Hepatocyte (in vitro differentiated cells): ENCODE data around the gene FHL3. TPM values are rescaled to one million over a fixed set of nuclear protein-coding genes. Genes with fewer than 3 reads are reported as not detected.

ENCODE experiments used
- DNase-seq: peaks from one replicate; pipeline ENCODE4 v3.0.0-alpha.2; 2016; ENCODE audit warnings: low spot score
- H2AFZ ChIP-seq: fragments of 200-600 bp; sonication (generic); 2 replicates; pipeline ENCODE4 v1.6.0; 2016; ENCODE audit warnings: antibody characterized with exemption, mild to moderate bottlenecking
- H3K27ac ChIP-seq: fragments of 200-600 bp; sonication (generic); 2 replicates; pipeline ENCODE4 v1.5.1; 2016; ENCODE audit warnings: mild to moderate bottlenecking
- H3K27me3 ChIP-seq: fragments of 200-600 bp; sonication (generic); 2 replicates; pipeline ENCODE4 v1.6.1; 2016
- H3K36me3 ChIP-seq: fragments of 200-600 bp; sonication (generic); replicated peaks from 2 replicates; pipeline ENCODE4 v1.5.1; 2016; ENCODE audit warnings: low read depth; ENCODE audit not compliant: insufficient read depth
- H3K4me1 ChIP-seq: fragments of 200-600 bp; sonication (generic); 2 replicates; pipeline ENCODE4 v1.5.1; 2016; ENCODE audit warnings: mild to moderate bottlenecking, moderate library complexity; ENCODE audit not compliant: insufficient read depth
- H3K4me2 ChIP-seq: fragments of 200-600 bp; sonication (generic); 2 replicates; pipeline ENCODE4 v1.6.0; 2016
- H3K4me3 ChIP-seq: fragments of 200-600 bp; sonication (generic); 2 replicates; pipeline ENCODE4 v1.5.1; 2016; ENCODE audit warnings: mild to moderate bottlenecking
- H3K79me2 ChIP-seq: fragments of 200-600 bp; sonication (generic); 2 replicates; pipeline ENCODE4 v1.6.0; 2017; ENCODE audit warnings: mild to moderate bottlenecking
- H3K9me2 ChIP-seq: fragments of 200-600 bp; sonication (generic); replicated peaks from 2 replicates; pipeline ENCODE4 v1.6.0; 2017; ENCODE audit warnings: mild to moderate bottlenecking; ENCODE audit not compliant: insufficient read depth
- H3K9me3 ChIP-seq: fragments of 200-600 bp; sonication (generic); 2 replicates; pipeline ENCODE4 v1.5.1; 2016; ENCODE audit warnings: low read depth, mild to moderate bottlenecking
- H4K20me1 ChIP-seq: fragments of 200-600 bp; sonication (generic); 2 replicates; pipeline ENCODE4 v1.6.0; 2016; ENCODE audit warnings: mild to moderate bottlenecking; ENCODE audit not compliant: insufficient read depth, poor library complexity, severe bottlenecking
- EZH2 ChIP-seq: fragments of 200-600 bp; sonication (generic); IDR thresholded peaks from 2 replicates; pipeline ENCODE4 v1.6.1; 2016; ENCODE audit warnings: antibody characterized with exemption, mild to moderate bottlenecking, borderline replicate concordance
- EZH2phosphoT487 ChIP-seq: fragments of 200-600 bp; sonication (generic); IDR thresholded peaks from one replicate; pipeline ENCODE4 v1.6.1; 2018; ENCODE audit warnings: antibody characterized with exemption, mild to moderate bottlenecking, low read depth, moderate library complexity; ENCODE audit not compliant: unreplicated experiment, severe bottlenecking
- whole genome bisulfite sequencing: methylation state at CpG from one replicate; pipeline ENCODE4 v1.1.6; 2016; ENCODE audit warnings: low lambda C conversion rate; ENCODE audit errors: missing lambda C conversion rate; 5-methylcytosine and 5-hydroxymethylcytosine counted together
- polyA plus RNA-seq: library from polyadenylated mRNA; unstranded; fragments of >200 nt; fragmentation: Nextera tagmentation; extraction: Ambion mirVana; gene quantifications from 2 replicates; pipeline ENCODE4 v1.2.1, GENCODE V29; 2016
- total RNA-seq: library from RNA; depleted of rRNA; stranded (reverse); fragments of >200 nt; gene quantifications from 2 replicates; pipeline ENCODE4 v1.2.3, GENCODE V29; 2014
- TF ChIP-seq, protein P1 (sequence below): fragments of 200-600 bp; sonication (generic); IDR thresholded peaks from 2 replicates; pipeline ENCODE4 v1.5.1; 2016; ENCODE audit warnings: antibody characterized with exemption, mild to moderate bottlenecking; ENCODE audit not compliant: poor library complexity

The FHL3 gene
- total and polyA plus RNA-seq, 2 experiments from 2014 or later: 27.2 to 28.6 TPM

GRCh38 chr1:38029081-38029681, 23.9 kb upstream of the FHL3 start:
- Histone ChIP-seq H3K27ac (peak overlapping the region; percentile 69), H2AFZ (no peak overlapping the region), H3K9me2 (no peaks in the 10 kb centered on the region), H3K36me3 (no peaks in the 10 kb centered on the region), H3K9me3 (no peaks in the 10 kb centered on the region), H3K4me1 (peaks cover 26% of the 10 kb centered on the region), H3K27me3 (peaks cover 4% of the 10 kb centered on the region), H3K79me2 (no peaks in the 10 kb centered on the region), H3K4me3 (no peak overlapping the region), H4K20me1 (no peaks in the 10 kb centered on the region), H3K4me2 (peak overlapping the region; percentile 55)
- 37% methylated on average over 23 of the region's 23 CpGs for WGBS
- DNase-seq: peak; percentile 51
- TF ChIP-seq EZH2 (no peak), EZH2phosphoT487 (no peak)
- TF ChIP-seq, protein P1, sequence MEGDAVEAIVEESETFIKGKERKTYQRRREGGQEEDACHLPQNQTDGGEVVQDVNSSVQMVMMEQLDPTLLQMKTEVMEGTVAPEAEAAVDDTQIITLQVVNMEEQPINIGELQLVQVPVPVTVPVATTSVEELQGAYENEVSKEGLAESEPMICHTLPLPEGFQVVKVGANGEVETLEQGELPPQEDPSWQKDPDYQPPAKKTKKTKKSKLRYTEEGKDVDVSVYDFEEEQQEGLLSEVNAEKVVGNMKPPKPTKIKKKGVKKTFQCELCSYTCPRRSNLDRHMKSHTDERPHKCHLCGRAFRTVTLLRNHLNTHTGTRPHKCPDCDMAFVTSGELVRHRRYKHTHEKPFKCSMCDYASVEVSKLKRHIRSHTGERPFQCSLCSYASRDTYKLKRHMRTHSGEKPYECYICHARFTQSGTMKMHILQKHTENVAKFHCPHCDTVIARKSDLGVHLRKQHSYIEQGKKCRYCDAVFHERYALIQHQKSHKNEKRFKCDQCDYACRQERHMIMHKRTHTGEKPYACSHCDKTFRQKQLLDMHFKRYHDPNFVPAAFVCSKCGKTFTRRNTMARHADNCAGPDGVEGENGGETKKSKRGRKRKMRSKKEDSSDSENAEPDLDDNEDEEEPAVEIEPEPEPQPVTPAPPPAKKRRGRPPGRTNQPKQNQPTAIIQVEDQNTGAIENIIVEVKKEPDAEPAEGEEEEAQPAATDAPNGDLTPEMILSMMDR: no peak

- Histone ChIP-seq H4K20me1 (no peaks in the 10 kb centered on the region), H3K27ac (no peak overlapping the region), H3K27me3 (no peaks in the 10 kb centered on the region), H3K79me2 (no peaks in the 10 kb centered on the region), H3K9me3 (no peaks in the 10 kb centered on the region), H3K9me2 (no peaks in the 10 kb centered on the region), H3K4me2 (peak overlapping the region; percentile 55), H3K36me3 (no peaks in the 10 kb centered on the region), H3K4me1 (peaks cover 26% of the 10 kb centered on the region), H3K4me3 (no peak overlapping the region), H2AFZ (no peak overlapping the region)
- DNase-seq: no peak
- WGBS: 79% methylated on average over 2 of the region's 2 CpGs
- TF ChIP-seq, protein P1: no peak
- TF ChIP-seq EZH2 (no peak), EZH2phosphoT487 (no peak)
Measured at GRCh38 chr1:38028671-38029070, 23.4 kb upstream of the FHL3 start.

GRCh38 chr1:38028105-38028591, 22.8 kb upstream of the FHL3 start:
- no peak for DNase-seq
- no peak overlapping the region for H3K4me3 ChIP-seq
- H3K79me2 ChIP-seq: no peaks in the 10 kb centered on the region
- no peak overlapping the region for H3K4me2 ChIP-seq
- no peaks in the 10 kb centered on the region for H3K27me3 ChIP-seq
- H3K4me1 ChIP-seq: peaks cover 26% of the 10 kb centered on the region
- H2AFZ ChIP-seq: no peak overlapping the region
- TF ChIP-seq EZH2phosphoT487: no peak
- TF ChIP-seq, protein P1: no peak
- H3K9me3 ChIP-seq: no peaks in the 10 kb centered on the region
- no peaks in the 10 kb centered on the region for H3K9me2 ChIP-seq
- 65% methylated on average over 3 of the region's 3 CpGs for WGBS
- no peaks in the 10 kb centered on the region for H4K20me1 ChIP-seq
- no peaks in the 10 kb centered on the region for H3K36me3 ChIP-seq
- no peak overlapping the region for H3K27ac ChIP-seq
